H9 (cell line): ENCODE data around the gene CXorf66. TPM values are rescaled to one million over a fixed set of nuclear protein-coding genes. Genes with fewer than 3 reads are reported as not detected.

Experiments
- DNase-seq: peaks from one replicate; pipeline ENCODE4 v3.0.0-alpha.2; 2017
- H2AFZ ChIP-seq: one replicate; pipeline ENCODE4 v1.6.1; 2013; ENCODE audit warnings: mild to moderate bottlenecking, low read length, control low read depth, moderate library complexity
- H2AK5ac ChIP-seq: 2 replicates; pipeline ENCODE4 v1.6.1; 2013; ENCODE audit warnings: low read length, control low read depth, mixed read lengths; ENCODE audit not compliant: insufficient read length
- H2BK120ac ChIP-seq: one replicate; pipeline ENCODE4 v1.6.1; 2013; ENCODE audit warnings: low read depth, mild to moderate bottlenecking, low read length, control low read depth, inconsistent platforms; ENCODE audit not compliant: poor library complexity, severe bottlenecking
- H2BK12ac ChIP-seq: 2 replicates; pipeline ENCODE4 v1.6.1; 2013; ENCODE audit warnings: low read length, control low read depth, mixed read lengths, low read depth; ENCODE audit not compliant: insufficient read length
- H2BK15ac ChIP-seq: 2 replicates; pipeline ENCODE4 v1.6.1; 2013; ENCODE audit warnings: low read depth, low read length, control low read depth
- H2BK20ac ChIP-seq: one replicate; pipeline ENCODE4 v1.6.1; 2013; ENCODE audit warnings: low read depth, mild to moderate bottlenecking, low read length, control low read depth, inconsistent platforms; ENCODE audit not compliant: poor library complexity, severe bottlenecking
- H2BK5ac ChIP-seq: 2 replicates; pipeline ENCODE4 v1.6.1; 2013; ENCODE audit warnings: low read length, control low read depth, mixed read lengths; ENCODE audit not compliant: insufficient read length
- H3K14ac ChIP-seq: 2 replicates; pipeline ENCODE4 v1.6.1; 2013; ENCODE audit warnings: low read length, control low read depth; ENCODE audit not compliant: insufficient read depth
- H3K18ac ChIP-seq: 2 replicates; pipeline ENCODE4 v1.6.1; 2013; ENCODE audit warnings: low read depth, mild to moderate bottlenecking, mixed read lengths, low read length, control low read depth; ENCODE audit not compliant: insufficient read length
- H3K23ac ChIP-seq: 2 replicates; pipeline ENCODE4 v1.6.1; 2013; ENCODE audit warnings: low read length, control low read depth, mixed read lengths, low read depth; ENCODE audit not compliant: insufficient read length
- H3K23me2 ChIP-seq: 2 replicates; pipeline ENCODE4 v1.6.1; 2013; ENCODE audit warnings: low read depth, mild to moderate bottlenecking, mixed read lengths, low read length, control low read depth; ENCODE audit not compliant: insufficient read length, poor library complexity, severe bottlenecking
- H3K27ac ChIP-seq: 2 replicates; pipeline ENCODE4 v1.5.1; 2013; ENCODE audit warnings: low read length, control low read depth, mixed read lengths, low read depth; ENCODE audit not compliant: insufficient read length
- H3K27me3 ChIP-seq: 2 replicates; pipeline ENCODE4 v1.6.1; 2013; ENCODE audit warnings: low read length, control low read depth, inconsistent platforms; ENCODE audit not compliant: insufficient read depth
- H3K4ac ChIP-seq: 2 replicates; pipeline ENCODE4 v1.6.1; 2013; ENCODE audit warnings: low read depth, mild to moderate bottlenecking, control low read depth, inconsistent platforms, low read length, moderate library complexity
- H3K4me1 ChIP-seq: 2 replicates; pipeline ENCODE4 v1.6.1; 2013; ENCODE audit warnings: low read length, control low read depth, inconsistent platforms; ENCODE audit not compliant: insufficient read depth
- H3K4me2 ChIP-seq: 2 replicates; pipeline ENCODE4 v1.6.1; 2013; ENCODE audit warnings: low read length, control low read depth, mixed read lengths; ENCODE audit not compliant: insufficient read length, insufficient read depth
- H3K56ac ChIP-seq: 2 replicates; pipeline ENCODE4 v1.6.1; 2013; ENCODE audit warnings: low read depth, mild to moderate bottlenecking, mixed read lengths, low read length, control low read depth; ENCODE audit not compliant: insufficient read length
- H3K79me1 ChIP-seq: 2 replicates; pipeline ENCODE4 v1.6.1; 2013; ENCODE audit warnings: low read depth, mild to moderate bottlenecking, moderate library complexity, low read length, control low read depth, inconsistent platforms; ENCODE audit not compliant: insufficient read depth, poor library complexity, severe bottlenecking
- H3K79me2 ChIP-seq: 2 replicates; pipeline ENCODE4 v1.6.1; 2013; ENCODE audit warnings: low read length, control low read depth, inconsistent platforms; ENCODE audit not compliant: insufficient read depth
- H3K9ac ChIP-seq: 2 replicates; pipeline ENCODE4 v1.6.1; 2013; ENCODE audit warnings: low read length, control low read depth, mixed read lengths; ENCODE audit not compliant: insufficient read length; ENCODE audit errors: extremely low read depth
- H3K9me3 ChIP-seq: one replicate; pipeline ENCODE4 v1.6.1; 2013; ENCODE audit warnings: low read depth, low read length, inconsistent platforms; ENCODE audit not compliant: control insufficient read depth
- H3T11ph ChIP-seq: one replicate; pipeline ENCODE4 v1.6.1; 2013; ENCODE audit warnings: mild to moderate bottlenecking, low read length, control low read depth, inconsistent platforms
- H4K20me1 ChIP-seq: one replicate; pipeline ENCODE4 v1.6.1; 2013; ENCODE audit not compliant: control insufficient read depth, insufficient read length, insufficient read depth
- H4K5ac ChIP-seq: 2 replicates; pipeline ENCODE4 v1.6.1; 2013; ENCODE audit warnings: low read depth, mild to moderate bottlenecking, mixed read lengths, low read length, control low read depth; ENCODE audit not compliant: insufficient read length
- H4K8ac ChIP-seq: replicated peaks from 2 replicates; pipeline ENCODE4 v1.6.1; 2013; ENCODE audit warnings: low read length, control low read depth, mixed read lengths, low read depth; ENCODE audit not compliant: insufficient read length
- H4K91ac ChIP-seq: 2 replicates; pipeline ENCODE4 v1.6.1; 2013; ENCODE audit warnings: low read depth, mild to moderate bottlenecking, moderate library complexity, mixed read lengths, low read length, control low read depth; ENCODE audit not compliant: insufficient read length
- H3K27ac Mint-ChIP-seq, 3 experiments: 2 replicates in 2 of 3; 3 replicates in 1 of 3; pipeline ENCODE4 v1.8.0; 2020 to 2021; ENCODE audit warnings: mixed read lengths in 3 of 3, mild to moderate bottlenecking in 1 of 3, moderate library complexity in 1 of 3
- H3K27me3 Mint-ChIP-seq: 2 replicates; pipeline ENCODE4 v1.8.0; 2021; ENCODE audit warnings: low read depth, mild to moderate bottlenecking, moderate library complexity, mixed read lengths
- H3K36me3 Mint-ChIP-seq, 3 experiments: 2 replicates in 2 of 3; 3 replicates in 1 of 3; pipeline ENCODE4 v1.8.0; 2020 to 2021; ENCODE audit warnings: low read depth in 3 of 3, mixed read lengths in 3 of 3; ENCODE audit not compliant: insufficient read depth in 1 of 3
- H3K4me1 Mint-ChIP-seq, 2 experiments: 2 replicates each; pipeline ENCODE4 v1.8.0; 2020; ENCODE audit warnings: mixed read lengths in 2 of 2
- H3K4me3 Mint-ChIP-seq, 2 experiments: 2 replicates in 1 of 2; 3 replicates in 1 of 2; pipeline ENCODE4 v1.8.0; 2020 to 2021; ENCODE audit warnings: mild to moderate bottlenecking in 2 of 2, mixed read lengths in 2 of 2, moderate library complexity in 1 of 2
- H3K9me3 Mint-ChIP-seq, 2 experiments: 2 replicates in 1 of 2; 3 replicates in 1 of 2; pipeline ENCODE4 v1.8.0; 2020; ENCODE audit warnings: mild to moderate bottlenecking in 2 of 2, mixed read lengths in 2 of 2, moderate library complexity in 1 of 2
- WGBS: extraction: QIAGEN DNeasy Blood & Tissue Kit; methylation state at CpG from one replicate; pipeline ENCODE4 v1.1.7; 2013; ENCODE audit warnings: missing lambda C conversion rate, low lambda C conversion rate, mixed read lengths; ENCODE audit not compliant: insufficient read length; ENCODE audit errors: extremely low coverage; 5-methylcytosine and 5-hydroxymethylcytosine counted together
- total RNA-seq: library from RNA; stranded (reverse); gene quantifications from 2 replicates; pipeline ENCODE4 v1.2.1, GENCODE V29; 2021
- TF ChIP-seq, protein P1 (sequence below): fragments of 200-600 bp; sonication (generic); conservative IDR thresholded peaks from 3 replicates; pipeline ENCODE4 v1.8.0; 2021; ENCODE audit warnings: antibody characterized with exemption, mild to moderate bottlenecking

Gene CXorf66
- total RNA-seq, 1 experiment from 2014 or later, result not detected

DNA sequence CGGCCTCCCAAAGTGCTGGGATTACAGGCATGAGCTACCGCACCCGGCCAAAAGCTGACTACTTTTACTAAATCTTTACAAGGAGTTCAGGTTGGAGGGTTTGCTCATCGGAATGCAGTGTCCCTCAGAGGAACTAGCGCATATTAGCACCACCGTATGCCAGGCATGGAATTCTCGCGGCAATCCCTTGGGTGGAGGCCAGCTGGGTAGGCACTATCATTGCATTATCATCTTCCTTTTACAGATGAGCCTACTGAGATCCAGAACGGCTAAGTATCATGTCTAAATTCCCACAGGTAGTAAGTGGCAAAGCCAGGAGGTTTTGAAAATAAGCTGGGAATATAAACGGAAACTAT, 6.1 kb upstream of the CXorf66 start:
- Histone ChIP-seq H4K5ac (no peak overlapping the region), H2BK120ac (no peak overlapping the region), H3T11ph (no peak overlapping the region), H3K23ac (no peak overlapping the region), H2BK20ac (no peak overlapping the region), H3K56ac (no peak overlapping the region), H3K18ac (no peak overlapping the region), H3K14ac (no peak overlapping the region; the same call in 1 of the 2 replicates), H3K4me2 (peak overlapping the region; percentile 55), H2BK15ac (no peak overlapping the region), H3K79me2 (no peaks in the 10 kb centered on the region), H2AFZ (no peak overlapping the region), H2BK5ac (no peak overlapping the region), H4K20me1 (no peaks in the 10 kb centered on the region), H3K9me3 (no peaks in the 10 kb centered on the region), H2AK5ac (no peak overlapping the region), H3K27me3 (no peaks in the 10 kb centered on the region), H3K4me1 (no peaks in the 10 kb centered on the region; the same call in 1 of the 2 replicates), H3K9ac (no peak overlapping the region), H3K23me2 (no peaks in the 10 kb centered on the region), H3K79me1 (no peaks in the 10 kb centered on the region), H4K91ac (no peak overlapping the region), H3K4ac (no peak overlapping the region), H4K8ac (no peak overlapping the region), H3K27ac (no peak overlapping the region), H2BK12ac (no peak overlapping the region)
- DNase-seq, result no peak
- H3K36me3 Mint-ChIP-seq, result no peaks in the 10 kb centered on the region; a peak in 1 of 7 replicates
- H3K9me3 Mint-ChIP-seq, result peaks cover 4 to 39% of the 10 kb centered on the region in 2 experiments; a peak in 3 of 5 replicates
- H3K4me1 Mint-ChIP-seq, result peaks cover 3 to 8% of the 10 kb centered on the region in 2 experiments; a peak in 2 of 4 replicates
- TF ChIP-seq, protein P1, sequence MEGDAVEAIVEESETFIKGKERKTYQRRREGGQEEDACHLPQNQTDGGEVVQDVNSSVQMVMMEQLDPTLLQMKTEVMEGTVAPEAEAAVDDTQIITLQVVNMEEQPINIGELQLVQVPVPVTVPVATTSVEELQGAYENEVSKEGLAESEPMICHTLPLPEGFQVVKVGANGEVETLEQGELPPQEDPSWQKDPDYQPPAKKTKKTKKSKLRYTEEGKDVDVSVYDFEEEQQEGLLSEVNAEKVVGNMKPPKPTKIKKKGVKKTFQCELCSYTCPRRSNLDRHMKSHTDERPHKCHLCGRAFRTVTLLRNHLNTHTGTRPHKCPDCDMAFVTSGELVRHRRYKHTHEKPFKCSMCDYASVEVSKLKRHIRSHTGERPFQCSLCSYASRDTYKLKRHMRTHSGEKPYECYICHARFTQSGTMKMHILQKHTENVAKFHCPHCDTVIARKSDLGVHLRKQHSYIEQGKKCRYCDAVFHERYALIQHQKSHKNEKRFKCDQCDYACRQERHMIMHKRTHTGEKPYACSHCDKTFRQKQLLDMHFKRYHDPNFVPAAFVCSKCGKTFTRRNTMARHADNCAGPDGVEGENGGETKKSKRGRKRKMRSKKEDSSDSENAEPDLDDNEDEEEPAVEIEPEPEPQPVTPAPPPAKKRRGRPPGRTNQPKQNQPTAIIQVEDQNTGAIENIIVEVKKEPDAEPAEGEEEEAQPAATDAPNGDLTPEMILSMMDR, result no peak
- WGBS, result no CpG with 5 or more reads among the region's 10 CpGs
- H3K27ac Mint-ChIP-seq, result peak overlapping the region in 1 of 3 experiments; percentile 23; a peak in 1 of 7 replicates
- peak overlapping the region in 1 of 2 experiments; percentile 54; a peak in 2 of 5 replicates for H3K4me3 Mint-ChIP-seq
- peaks cover 8% of the 10 kb centered on the region; the same call in 1 of the 2 replicates for H3K27me3 Mint-ChIP-seq
